ENCODE results near the gene MDGA2.

The MDGA2 gene

GRCh38 chr14:47120645-47121044 is 554.8 kb downstream of the MDGA2 start:
- DNase-seq (ENCODE audit: low spot score), result no peak

- no peak for DNase-seq (ENCODE audit: low spot score)
These were observed 571.6 kb downstream of the MDGA2 start for GRCh38 chr14:47103771-47104170.

GRCh38 chr14:47102472-47102871 is 572.9 kb downstream of the MDGA2 start:
- no peak for DNase-seq (ENCODE audit: low spot score)

GRCh38 chr14:47085678-47086077 is 589.7 kb downstream of the MDGA2 start:
- DNase-seq (ENCODE audit: low spot score), result no peak

GRCh38 chr14:47065326-47065725 is 610.1 kb downstream of the MDGA2 start:
- DNase-seq (ENCODE audit: low spot score), result no peak

- DNase-seq (ENCODE audit: low spot score), result no peak
These were observed 615.4 kb downstream of the MDGA2 start for GRCh38 chr14:47060050-47060449.

GRCh38 chr14:47057364-47057763 is 618.0 kb downstream of the MDGA2 start:
- no peak for DNase-seq (ENCODE audit: low spot score)

- DNase-seq (ENCODE audit: low spot score), result no peak
These were observed 630.6 kb downstream of the MDGA2 start for GRCh38 chr14:47044841-47045240.

- peak; percentile 4 for DNase-seq (ENCODE audit: low spot score)
These were observed 634.9 kb downstream of the MDGA2 start for GRCh38 chr14:47040550-47040949.

- DNase-seq (ENCODE audit: low spot score), result no peak
These were observed 636.1 kb downstream of the MDGA2 start for GRCh38 chr14:47039336-47039735.

GRCh38 chr14:47022721-47023120 is 652.7 kb downstream of the MDGA2 start:
- DNase-seq (ENCODE audit: low spot score), result no peak

GRCh38 chr14:47020500-47020899 is 654.9 kb downstream of the MDGA2 start:
- no peak for DNase-seq (ENCODE audit: low spot score)

GRCh38 chr14:47012533-47013280 is 662.7 kb downstream of the MDGA2 start:
- no peak for DNase-seq (ENCODE audit: low spot score)

GRCh38 chr14:47009615-47010014 is 665.8 kb downstream of the MDGA2 start:
- no peak for DNase-seq (ENCODE audit: low spot score)

GRCh38 chr14:47008732-47009131 is 666.7 kb downstream of the MDGA2 start:
- DNase-seq (ENCODE audit: low spot score), result no peak

GRCh38 chr14:46999661-47000060 is 675.7 kb downstream of the MDGA2 start:
- no peak for DNase-seq (ENCODE audit: low spot score)

- DNase-seq (ENCODE audit: low spot score), result no peak
These were observed 685.8 kb downstream of the MDGA2 start for GRCh38 chr14:46989566-46989965.

- DNase-seq (ENCODE audit: low spot score), result no peak
These were observed 687.1 kb downstream of the MDGA2 start for GRCh38 chr14:46988312-46988711.

- DNase-seq (ENCODE audit: low spot score), result no peak
These were observed 689.6 kb downstream of the MDGA2 start for GRCh38 chr14:46985529-46986380.

GRCh38 chr14:46973295-46973694 is 702.1 kb downstream of the MDGA2 start:
- DNase-seq (ENCODE audit: low spot score), result no peak

GRCh38 chr14:46964378-46964777 is 711.0 kb downstream of the MDGA2 start:
- DNase-seq (ENCODE audit: low spot score), result no peak

- DNase-seq (ENCODE audit: low spot score), result no peak
These were observed 724.3 kb downstream of the MDGA2 start for GRCh38 chr14:46951103-46951502.

GRCh38 chr14:46940611-46941010 is 734.8 kb downstream of the MDGA2 start:
- DNase-seq (ENCODE audit: low spot score), result no peak
